GM12878 (cell line): Measurements from ENCODE around the gene PROSER2. TPM values are rescaled to one million over a fixed set of nuclear protein-coding genes. Genes with fewer than 3 reads are reported as not detected.

Experiments
- ATAC-seq: fragments of 200-7000 bp; cut with Tn5 transposase; 3 replicates; pipeline ENCODE4 v1.9.1; 2020; ENCODE audit warnings: mild to moderate bottlenecking, moderate library complexity
- BruUV-seq: library from RNA; stranded (reverse); fragments of 400-500 nt; replicated peaks from 2 replicates; lab custom pipeline; 2021; lab: Mats Ljungman, UMichigan
- CTCF ChIA-PET: fragments of 300-600 bp; sonication (Branson Sonifier 250); formaldehyde crosslinking; extraction: SDS; loops from one replicate; lab custom pipeline; 2021; ENCODE audit warnings: inconsistent platforms; lab: Yijun Ruan, JAX
- POLR2A ChIA-PET: fragments of 350-600 bp; formaldehyde crosslinking; extraction: SDS; loops from one replicate; lab custom pipeline; 2021; ENCODE audit warnings: inconsistent platforms; lab: Charles Lee
- RAD21 ChIA-PET: fragments of 300-600 bp; sonication (Branson Sonifier 250); formaldehyde crosslinking; loops from one replicate; lab custom pipeline; 2023; ENCODE audit warnings: antibody characterized with exemption; ENCODE audit not compliant: unreplicated experiment; lab: Charles Lee
- SMC1A ChIA-PET: fragments of 300-600 bp; sonication (Branson Sonifier 250); formaldehyde crosslinking; loops from one replicate; lab custom pipeline; 2023; ENCODE audit not compliant: unreplicated experiment, uncharacterized antibody; lab: Charles Lee
- DNase-seq: peaks from one replicate; pipeline ENCODE4 v3.0.0-alpha.2; 2011; ENCODE audit warnings: low read depth, low spot score
- FAIRE-seq: peaks from 3 replicates; lab custom pipeline; 2011; peaks lifted over from hg19 to GRCh38; lab: Jason Lieb, UNC
- H2AFZ ChIP-seq: 2 replicates; pipeline ENCODE4 v1.6.0; 2011; ENCODE audit warnings: low read depth, low read length, control low read depth; ENCODE audit not compliant: control insufficient read depth
- H3K27ac ChIP-seq: 2 replicates; pipeline ENCODE4 v1.5.1; 2011; ENCODE audit warnings: control low read depth; ENCODE audit not compliant: control insufficient read depth, insufficient read depth
- H3K27me3 ChIP-seq, 2 experiments: replicated peaks in 1 of 2; 2 replicates each; pipeline versions ENCODE4 v1.6.0 to v1.6.1; 2011; ENCODE audit warnings: low read length in 1 of 2; ENCODE audit not compliant: control insufficient read depth in 2 of 2, insufficient read depth in 2 of 2
- H3K36me3 ChIP-seq, 2 experiments: 2 replicates each; pipeline ENCODE4 v1.5.1; 2011; ENCODE audit warnings: low read length in 1 of 2; ENCODE audit not compliant: control insufficient read depth in 2 of 2, insufficient read depth in 2 of 2
- H3K4me1 ChIP-seq: 2 replicates; pipeline ENCODE4 v1.6.1; 2011; ENCODE audit warnings: mild to moderate bottlenecking, low read length, moderate library complexity, mixed read lengths; ENCODE audit not compliant: control insufficient read depth, insufficient read depth
- H3K4me2 ChIP-seq: 2 replicates; pipeline ENCODE4 v1.6.0; 2011; ENCODE audit warnings: control low read depth; ENCODE audit not compliant: control insufficient read depth, insufficient read depth
- H3K4me3 ChIP-seq: fragments of 200-600 bp; sonication (generic); 2 replicates; pipeline ENCODE4 v1.5.1; 2016
- H3K79me2 ChIP-seq: 2 replicates; pipeline ENCODE4 v1.6.0; 2011; ENCODE audit warnings: low read length; ENCODE audit not compliant: control insufficient read depth, insufficient read depth
- H3K9ac ChIP-seq: 2 replicates; pipeline ENCODE4 v1.8.0; 2011; ENCODE audit warnings: low read length, control low read depth, mixed read lengths; ENCODE audit not compliant: control insufficient read depth, insufficient read depth
- H3K9me3 ChIP-seq: replicated peaks from 3 replicates; pipeline ENCODE4 v1.5.1; 2011; ENCODE audit warnings: mild to moderate bottlenecking, low read length; ENCODE audit not compliant: control insufficient read depth, insufficient read depth
- H4K20me1 ChIP-seq: 2 replicates; pipeline ENCODE4 v1.6.0; 2011; ENCODE audit not compliant: control insufficient read depth, insufficient read depth
- RUNX3 ChIP-seq: IDR thresholded peaks from 2 replicates; pipeline ENCODE4 v1.6.1; 2012; ENCODE audit warnings: low read length, inconsistent platforms
- WGBS: methylation state at CpG from one replicate; pipeline ENCODE4 v1.1.6; 2016; ENCODE audit warnings: low lambda C conversion rate; ENCODE audit not compliant: insufficient replicate concordance, insufficient coverage; ENCODE audit errors: missing lambda C conversion rate; 5-methylcytosine and 5-hydroxymethylcytosine counted together
- in situ Hi-C: fragments of 300-500 bp; cut with MboI; formaldehyde crosslinking; loops from 9 replicates; pipeline ENCODE4 v1.14.3; 2018; ENCODE audit warnings: mixed read lengths
- intact Hi-C: fragments of 100-400 bp; cut with micrococcal nuclease; formaldehyde crosslinking; loops from one replicate; pipeline ENCODE4 v1.14.2; 2022; ENCODE audit not compliant: unreplicated experiment
- polyA plus RNA-seq, 11 experiments: library from polyadenylated mRNA; depleted of rRNA in 4 of 11; unstranded in 6 of 11; stranded (reverse) in 5 of 11; fragments of >200 nt; fragmentation: Nextera tagmentation in 4 of 11; fragmentation: Illumina TruSeq in 1 of 11; extraction: Ambion mirVana in 4 of 11; extraction: Trizol in 1 of 11; gene quantifications; 1 replicate in 1 of 11; 2 replicates in 10 of 11; pipeline versions ENCODE4 v1.2.1 to v1.2.3, GENCODE V29; 2011 to 2016; ENCODE audit warnings: inconsistent platforms in 2 of 11, missing spikeins in 2 of 11, low read depth in 1 of 11
- total RNA-seq, 4 experiments: library from RNA; depleted of rRNA in 3 of 4; stranded (reverse); fragments of >200 nt in 3 of 4; fragmentation: Illumina TruSeq in 1 of 4; extraction: Trizol in 1 of 4; gene quantifications; 2 replicates each; pipeline versions ENCODE4 v1.2.1 to v1.2.3, GENCODE V29; 2013 to 2021
- TF ChIP-seq, protein P1 (sequence below): fragments of 150-350 bp; IDR thresholded peaks from 2 replicates; pipeline ENCODE4 v1.6.1; 2016; ENCODE audit warnings: low read depth, low read length

PROSER2 gene
- total and polyA plus RNA-seq, 10 of the 15 experiments (the other 5 are each of a cell fraction or from before 2014, with no cell fraction given), result 0.04 to 0.25 (median 0.07) TPM; not detected in 6

GRCh38 chr10:11837372-11838161, 14.4 kb downstream of the PROSER2 start:
- in situ Hi-C loops (no loop called here), intact Hi-C loops (no loop called here)
- ChIA-PET RAD21 (no interaction called here), SMC1A (interaction anchor here (1.0 kb wide), 1 partner anchor 143 kb away, joined by 3 read pairs; no protein-coding TSS in a partner anchor), CTCF (interaction anchor here (2.6 kb wide), 1 partner anchor 17 kb away, joined by 11 read pairs; no protein-coding TSS in a partner anchor), POLR2A (no interaction called here)
- Histone ChIP-seq H2AFZ (no peak overlapping the region), H3K9me3 (no peaks in the 10 kb centered on the region), H3K36me3 (no peaks in the 10 kb centered on the region), H4K20me1 (no peaks in the 10 kb centered on the region), H3K4me3 (no peak overlapping the region), H3K4me2 (no peak overlapping the region), H3K79me2 (no peaks in the 10 kb centered on the region), H3K4me1 (no peaks in the 10 kb centered on the region), H3K27ac (no peak overlapping the region), H3K9ac (no peak overlapping the region), H3K27me3 (no peaks in the 10 kb centered on the region; a peak in 1 of 4 replicates)
- peak; percentile 29; the same call in 1 of the 2 replicates for TF ChIP-seq RUNX3
- TF ChIP-seq, protein P1, sequence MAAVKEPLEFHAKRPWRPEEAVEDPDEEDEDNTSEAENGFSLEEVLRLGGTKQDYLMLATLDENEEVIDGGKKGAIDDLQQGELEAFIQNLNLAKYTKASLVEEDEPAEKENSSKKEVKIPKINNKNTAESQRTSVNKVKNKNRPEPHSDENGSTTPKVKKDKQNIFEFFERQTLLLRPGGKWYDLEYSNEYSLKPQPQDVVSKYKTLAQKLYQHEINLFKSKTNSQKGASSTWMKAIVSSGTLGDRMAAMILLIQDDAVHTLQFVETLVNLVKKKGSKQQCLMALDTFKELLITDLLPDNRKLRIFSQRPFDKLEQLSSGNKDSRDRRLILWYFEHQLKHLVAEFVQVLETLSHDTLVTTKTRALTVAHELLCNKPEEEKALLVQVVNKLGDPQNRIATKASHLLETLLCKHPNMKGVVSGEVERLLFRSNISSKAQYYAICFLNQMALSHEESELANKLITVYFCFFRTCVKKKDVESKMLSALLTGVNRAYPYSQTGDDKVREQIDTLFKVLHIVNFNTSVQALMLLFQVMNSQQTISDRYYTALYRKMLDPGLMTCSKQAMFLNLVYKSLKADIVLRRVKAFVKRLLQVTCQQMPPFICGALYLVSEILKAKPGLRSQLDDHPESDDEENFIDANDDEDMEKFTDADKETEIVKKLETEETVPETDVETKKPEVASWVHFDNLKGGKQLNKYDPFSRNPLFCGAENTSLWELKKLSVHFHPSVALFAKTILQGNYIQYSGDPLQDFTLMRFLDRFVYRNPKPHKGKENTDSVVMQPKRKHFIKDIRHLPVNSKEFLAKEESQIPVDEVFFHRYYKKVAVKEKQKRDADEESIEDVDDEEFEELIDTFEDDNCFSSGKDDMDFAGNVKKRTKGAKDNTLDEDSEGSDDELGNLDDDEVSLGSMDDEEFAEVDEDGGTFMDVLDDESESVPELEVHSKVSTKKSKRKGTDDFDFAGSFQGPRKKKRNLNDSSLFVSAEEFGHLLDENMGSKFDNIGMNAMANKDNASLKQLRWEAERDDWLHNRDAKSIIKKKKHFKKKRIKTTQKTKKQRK, result no peak
- 33% methylated on average over 17 of the region's 17 CpGs for WGBS
- DNase-seq (no peak), ATAC-seq (peak; percentile 21), FAIRE-seq (peak; percentile 65)
- BruUV-seq, result no TSS peak
